Activated naive CD8-positive, alpha-beta T cell treated with anti-CD3 and anti-CD28 coated beads for 36 hours (primary cell): ENCODE data around the gene SLC9A9. TPM values are rescaled to one million over a fixed set of nuclear protein-coding genes. Genes with fewer than 3 reads are reported as not detected.

Source experiments
- DNase-seq: peaks from one replicate; pipeline ENCODE4 v3.0.0; 2021
- H3K27ac Mint-ChIP-seq: one replicate; pipeline ENCODE4 v1.8.0; 2022; ENCODE audit warnings: mild to moderate bottlenecking, moderate library complexity, mixed read lengths
- H3K27me3 Mint-ChIP-seq: one replicate; pipeline ENCODE4 v1.8.0; 2022; ENCODE audit warnings: mild to moderate bottlenecking, mixed read lengths
- H3K36me3 Mint-ChIP-seq: one replicate; pipeline ENCODE4 v1.8.0; 2021; ENCODE audit warnings: mild to moderate bottlenecking, mixed read lengths
- H3K4me1 Mint-ChIP-seq: one replicate; pipeline ENCODE4 v1.8.0; 2021; ENCODE audit warnings: mixed read lengths
- H3K4me3 Mint-ChIP-seq: one replicate; pipeline ENCODE4 v1.8.0; 2022; ENCODE audit warnings: mild to moderate bottlenecking, moderate library complexity, mixed read lengths
- H3K9me3 Mint-ChIP-seq: one replicate; pipeline ENCODE4 v1.8.0; 2022; ENCODE audit warnings: mixed read lengths
- total RNA-seq, 2 experiments: library from RNA; stranded (reverse); gene quantifications; one replicate each; pipeline ENCODE4 v1.2.3, GENCODE V29; 2021

The SLC9A9 gene
- total RNA-seq, 2 experiments from 2014 or later = 2.1 to 2.3 TPM

DNA sequence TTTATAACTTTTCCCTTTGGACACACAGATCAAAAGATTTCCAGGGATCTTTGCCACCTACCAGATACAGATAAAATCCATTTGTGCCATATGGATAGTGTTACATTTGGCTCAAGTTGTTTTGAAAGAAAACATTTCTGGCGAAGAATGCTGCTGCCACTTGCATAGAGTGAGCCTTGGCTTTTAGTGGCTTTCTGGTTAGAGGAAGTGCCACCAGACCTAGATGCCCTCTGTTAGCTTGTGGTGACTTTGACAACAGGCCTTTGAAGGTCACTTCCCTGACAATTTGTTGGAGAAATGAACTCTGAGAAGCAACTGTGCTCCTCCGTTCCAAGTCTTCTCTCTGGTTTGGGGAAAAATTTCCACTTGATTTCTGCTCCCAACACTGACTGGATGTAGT, 570.7 kb downstream of the SLC9A9 start:
- Mint-ChIP-seq H3K27me3 (no peaks in the 10 kb centered on the region), H3K36me3 (peaks cover 6% of the 10 kb centered on the region), H3K4me1 (peaks cover 37% of the 10 kb centered on the region), H3K4me3 (no peak overlapping the region), H3K9me3 (no peaks in the 10 kb centered on the region), H3K27ac (no peak overlapping the region)
- no peak for DNase-seq

DNA sequence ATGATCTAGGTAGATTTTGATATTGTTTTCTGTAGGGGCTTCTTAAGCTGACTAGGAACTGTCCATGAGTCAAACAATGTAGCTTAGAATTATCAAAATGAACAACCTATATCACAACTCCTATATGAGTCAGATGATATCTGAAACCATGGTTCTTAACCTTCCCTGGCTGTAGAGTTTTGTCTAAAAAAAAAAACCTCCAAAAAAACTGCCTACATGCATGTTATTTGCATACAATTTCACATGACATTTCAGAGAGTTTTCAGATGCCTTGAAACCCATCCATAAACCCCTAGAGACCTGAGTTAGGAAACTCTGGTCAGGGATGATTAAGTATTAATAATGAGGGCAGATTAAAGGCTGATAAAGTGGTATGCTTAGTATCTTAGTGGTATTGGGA, 571.7 kb downstream of the SLC9A9 start:
- Mint-ChIP-seq H3K36me3 (peaks cover 6% of the 10 kb centered on the region), H3K4me1 (peaks cover 32% of the 10 kb centered on the region), H3K4me3 (no peak overlapping the region), H3K27ac (peak overlapping the region; percentile 63), H3K27me3 (no peaks in the 10 kb centered on the region), H3K9me3 (no peaks in the 10 kb centered on the region)
- no peak for DNase-seq

GRCh38 chr3:143273975-143274690, 574.1 kb downstream of the SLC9A9 start:
- Mint-ChIP-seq H3K36me3 (peaks cover 3% of the 10 kb centered on the region), H3K4me1 (peaks cover 24% of the 10 kb centered on the region), H3K27me3 (no peaks in the 10 kb centered on the region), H3K4me3 (no peak overlapping the region), H3K27ac (no peak overlapping the region), H3K9me3 (no peaks in the 10 kb centered on the region)
- no peak for DNase-seq

- Mint-ChIP-seq H3K4me1 (peaks cover 15% of the 10 kb centered on the region), H3K27me3 (no peaks in the 10 kb centered on the region), H3K4me3 (no peak overlapping the region), H3K9me3 (no peaks in the 10 kb centered on the region), H3K36me3 (peaks cover 3% of the 10 kb centered on the region), H3K27ac (no peak overlapping the region)
- DNase-seq = no peak
Observed at GRCh38 chr3:143271136-143271535, 577.1 kb downstream of the SLC9A9 start.

DNA sequence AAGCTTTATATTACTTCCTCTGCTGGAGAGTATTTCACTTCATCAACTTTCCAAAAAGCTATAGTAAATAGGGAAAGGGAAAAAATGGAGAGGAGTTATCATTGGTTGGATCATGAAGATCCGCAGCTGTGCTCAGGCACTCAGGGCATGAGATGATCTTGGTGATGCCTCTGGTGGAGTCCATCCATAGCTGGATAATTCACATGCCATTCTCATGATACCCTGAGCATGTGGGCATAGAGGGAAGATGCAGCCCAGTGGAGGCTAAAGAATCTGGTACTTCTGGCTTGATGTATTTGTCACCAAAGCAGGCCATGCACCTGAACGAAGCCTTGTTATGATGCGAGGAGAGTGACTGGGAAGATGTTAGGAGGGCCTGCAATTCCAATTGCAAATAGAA, 578.5 kb downstream of the SLC9A9 start:
- Mint-ChIP-seq H3K36me3 (peaks cover 2% of the 10 kb centered on the region), H3K9me3 (no peaks in the 10 kb centered on the region), H3K4me1 (peaks cover 12% of the 10 kb centered on the region)

DNA sequence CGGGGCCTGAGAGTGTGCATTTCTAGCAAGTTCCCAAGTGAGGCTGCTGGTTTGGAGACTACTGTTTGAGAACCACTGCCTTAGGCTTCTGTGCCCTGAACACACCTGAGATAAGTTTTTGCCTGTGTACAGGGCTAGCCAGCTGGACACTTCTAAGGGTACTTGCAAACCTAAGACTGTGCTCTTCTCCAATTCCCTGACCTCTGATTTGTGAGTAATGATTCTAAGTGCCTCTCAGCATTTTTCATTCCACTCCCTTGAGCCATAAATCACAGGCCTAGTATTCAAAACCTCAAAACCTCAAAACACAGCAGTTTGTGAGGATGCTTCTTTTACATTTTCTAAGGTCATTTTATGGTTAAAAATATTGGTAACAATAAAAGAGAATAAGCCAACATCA, 580.3 kb downstream of the SLC9A9 start:
- Mint-ChIP-seq H3K4me3 (no peak overlapping the region), H3K9me3 (no peaks in the 10 kb centered on the region), H3K27ac (no peak overlapping the region), H3K4me1 (peaks cover 14% of the 10 kb centered on the region), H3K27me3 (no peaks in the 10 kb centered on the region), H3K36me3 (peaks cover 3% of the 10 kb centered on the region)
- no peak for DNase-seq

More for the DNA sequence above, 578.5 kb downstream of the SLC9A9 start:
- H3K4me3 Mint-ChIP-seq = no peak overlapping the region
- no peak for DNase-seq
- no peak overlapping the region for H3K27ac Mint-ChIP-seq
- no peaks in the 10 kb centered on the region for H3K27me3 Mint-ChIP-seq

DNA sequence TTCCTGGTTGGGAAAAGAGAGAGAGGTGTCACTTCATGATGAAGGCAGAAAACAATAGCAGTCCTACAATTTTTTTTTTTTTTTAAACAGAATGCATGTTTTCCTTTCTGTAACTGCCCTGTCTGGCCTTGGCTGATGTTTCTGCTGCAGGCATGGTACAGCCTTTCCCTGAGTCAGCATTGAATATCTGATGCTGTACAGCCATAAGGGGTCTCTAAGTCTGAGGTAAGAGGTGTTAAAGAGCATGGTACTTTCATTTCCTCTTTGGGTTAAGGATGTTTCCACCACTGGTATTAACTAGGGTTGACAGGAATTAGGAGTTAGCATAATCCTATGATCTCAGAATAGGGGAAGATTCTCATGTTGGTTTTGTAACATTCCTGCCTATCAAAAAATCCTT, 581.3 kb downstream of the SLC9A9 start:
- Mint-ChIP-seq H3K4me1 (peaks cover 14% of the 10 kb centered on the region), H3K27me3 (no peaks in the 10 kb centered on the region), H3K9me3 (no peaks in the 10 kb centered on the region), H3K36me3 (peaks cover 3% of the 10 kb centered on the region), H3K4me3 (no peak overlapping the region), H3K27ac (no peak overlapping the region)
- DNase-seq = no peak

GRCh38 chr3:143266511-143266910, 581.8 kb downstream of the SLC9A9 start:
- H3K4me1 Mint-ChIP-seq = peaks cover 13% of the 10 kb centered on the region
- H3K27me3 Mint-ChIP-seq = no peaks in the 10 kb centered on the region
- H3K36me3 Mint-ChIP-seq = peaks cover 3% of the 10 kb centered on the region
- no peak overlapping the region for H3K27ac Mint-ChIP-seq
- H3K9me3 Mint-ChIP-seq = no peaks in the 10 kb centered on the region
- no peak for DNase-seq
- no peak overlapping the region for H3K4me3 Mint-ChIP-seq

DNA sequence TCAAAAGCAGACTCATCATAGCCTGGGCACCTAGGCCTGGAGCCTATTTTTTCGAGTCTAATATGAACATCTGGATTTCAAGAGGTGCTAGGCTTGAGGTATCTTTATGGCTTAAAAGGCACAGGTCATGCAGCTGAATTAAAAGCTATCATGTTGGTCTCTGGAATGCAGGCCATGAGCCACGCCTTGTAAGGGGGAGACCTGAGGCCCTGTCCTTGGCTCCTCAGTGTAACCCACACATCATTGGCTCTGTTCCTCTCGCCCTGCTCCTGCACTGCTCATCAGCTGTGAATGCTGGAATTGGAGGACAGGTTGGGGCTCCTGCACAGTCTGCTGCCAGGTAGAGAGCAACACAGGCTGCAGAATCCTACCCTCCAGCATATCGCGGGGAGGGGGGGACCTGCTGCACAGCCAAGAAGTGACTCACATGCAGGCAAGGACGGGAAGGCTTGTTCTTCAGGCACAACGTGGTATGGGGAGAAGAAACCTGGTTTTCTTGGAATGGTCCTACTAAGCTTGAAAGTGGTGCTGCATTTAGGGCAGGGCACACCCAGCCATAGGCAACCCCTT, 582.7 kb downstream of the SLC9A9 start:
- Mint-ChIP-seq H3K27ac (no peak overlapping the region), H3K4me1 (peaks cover 13% of the 10 kb centered on the region)

DNA sequence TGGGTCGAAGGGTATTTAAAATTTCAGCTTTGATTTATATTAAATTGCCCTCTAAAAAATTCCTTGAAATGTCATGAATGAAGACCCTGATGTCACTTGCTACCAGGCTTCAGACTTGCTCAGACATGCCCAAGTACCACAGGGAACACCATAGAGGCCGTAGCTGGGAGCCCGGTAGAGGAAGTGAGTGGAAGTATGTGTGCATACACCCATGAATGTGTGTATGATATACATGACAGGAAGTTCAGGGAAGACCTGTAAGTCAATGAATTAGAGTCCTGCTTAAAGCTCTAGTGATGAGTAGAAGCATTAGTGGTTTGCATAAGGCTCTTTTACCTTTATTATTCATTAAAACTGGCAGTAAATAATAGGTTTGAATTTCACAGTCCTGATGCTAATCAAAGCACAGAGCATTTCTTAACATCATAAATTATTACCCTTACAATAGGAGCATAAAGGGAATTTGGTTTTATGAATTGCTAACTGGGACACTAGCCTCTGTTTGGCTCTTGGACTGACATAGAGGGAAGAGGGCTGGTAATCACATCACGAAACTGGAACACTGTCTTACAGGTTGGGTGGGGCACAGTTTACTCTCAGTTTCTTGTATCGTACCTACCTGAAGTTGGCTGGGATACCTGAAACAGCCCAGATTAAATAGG, 584.3 kb downstream of the SLC9A9 start:
- peaks cover 3% of the 10 kb centered on the region for H3K36me3 Mint-ChIP-seq
- H3K27ac Mint-ChIP-seq = no peak overlapping the region
- no peaks in the 10 kb centered on the region for H3K27me3 Mint-ChIP-seq
- H3K4me1 Mint-ChIP-seq = peaks cover 13% of the 10 kb centered on the region
- no peak for DNase-seq
- no peaks in the 10 kb centered on the region for H3K9me3 Mint-ChIP-seq
- H3K4me3 Mint-ChIP-seq = no peak overlapping the region

More for the DNA sequence above, 582.7 kb downstream of the SLC9A9 start:
- no peaks in the 10 kb centered on the region for H3K27me3 Mint-ChIP-seq
- no peak for DNase-seq
- H3K9me3 Mint-ChIP-seq = no peaks in the 10 kb centered on the region
- no peak overlapping the region for H3K4me3 Mint-ChIP-seq
- peaks cover 3% of the 10 kb centered on the region for H3K36me3 Mint-ChIP-seq

GRCh38 chr3:143261848-143262247, 586.4 kb downstream of the SLC9A9 start:
- no peak for DNase-seq
- H3K27me3 Mint-ChIP-seq = no peaks in the 10 kb centered on the region
- peaks cover 3% of the 10 kb centered on the region for H3K36me3 Mint-ChIP-seq
- H3K27ac Mint-ChIP-seq = no peak overlapping the region
- peaks cover 6% of the 10 kb centered on the region for H3K4me1 Mint-ChIP-seq
- no peaks in the 10 kb centered on the region for H3K9me3 Mint-ChIP-seq
- H3K4me3 Mint-ChIP-seq = no peak overlapping the region

- Mint-ChIP-seq H3K27me3 (no peaks in the 10 kb centered on the region), H3K36me3 (no peaks in the 10 kb centered on the region), H3K4me3 (no peak overlapping the region), H3K9me3 (no peaks in the 10 kb centered on the region), H3K27ac (no peak overlapping the region), H3K4me1 (no peaks in the 10 kb centered on the region)
- no peak for DNase-seq
Observed at GRCh38 chr3:143258692-143259091, 589.6 kb downstream of the SLC9A9 start.

- no peak for DNase-seq
- Mint-ChIP-seq H3K4me3 (no peak overlapping the region), H3K9me3 (no peaks in the 10 kb centered on the region), H3K27ac (no peak overlapping the region), H3K27me3 (no peaks in the 10 kb centered on the region), H3K36me3 (no peaks in the 10 kb centered on the region), H3K4me1 (no peaks in the 10 kb centered on the region)
Observed at GRCh38 chr3:143256416-143256815, 591.9 kb downstream of the SLC9A9 start.

DNA sequence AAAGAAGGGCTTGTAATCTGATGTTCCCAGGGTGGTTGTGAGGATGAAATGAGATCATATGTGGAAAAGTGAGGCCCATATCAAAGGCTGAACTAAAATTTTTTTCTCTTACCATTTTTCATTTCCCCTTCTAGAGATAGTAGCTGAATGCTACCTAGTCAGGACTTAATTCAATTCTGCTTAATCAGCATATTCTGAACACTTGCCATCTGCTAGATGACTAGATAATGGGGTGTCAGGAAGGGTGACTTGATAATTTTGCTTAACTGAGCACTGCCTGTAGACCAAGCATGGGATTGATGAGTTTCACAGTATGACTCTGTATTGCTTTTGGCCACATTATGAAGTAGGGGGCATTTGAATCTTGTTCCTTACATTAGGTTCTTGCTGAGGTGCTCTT, 592.5 kb downstream of the SLC9A9 start:
- H3K4me1 Mint-ChIP-seq = no peaks in the 10 kb centered on the region

DNA sequence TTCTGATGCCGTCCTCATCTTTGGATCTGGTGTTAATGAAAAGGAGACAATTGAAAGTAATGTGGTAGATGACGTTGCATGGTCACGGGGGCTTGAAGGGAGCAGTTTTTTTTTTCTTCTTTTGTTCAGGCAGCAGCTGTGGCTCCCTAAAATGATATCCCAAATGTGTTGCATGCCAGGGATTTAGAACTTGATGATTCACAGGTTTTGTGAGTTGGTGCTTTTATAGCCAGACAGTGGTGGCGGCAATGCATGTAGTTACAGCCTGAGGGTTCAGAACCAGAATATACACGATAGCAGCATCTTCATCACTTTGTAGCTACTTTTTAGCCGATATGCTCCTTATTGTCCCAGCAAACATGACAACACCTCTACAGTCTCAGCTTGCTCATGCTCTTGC, 595.3 kb downstream of the SLC9A9 start:
- no peak overlapping the region for H3K27ac Mint-ChIP-seq

More for the DNA sequence above, 592.5 kb downstream of the SLC9A9 start:
- Mint-ChIP-seq H3K9me3 (no peaks in the 10 kb centered on the region), H3K4me3 (no peak overlapping the region), H3K36me3 (no peaks in the 10 kb centered on the region), H3K27me3 (no peaks in the 10 kb centered on the region), H3K27ac (no peak overlapping the region)
- DNase-seq = no peak

DNA sequence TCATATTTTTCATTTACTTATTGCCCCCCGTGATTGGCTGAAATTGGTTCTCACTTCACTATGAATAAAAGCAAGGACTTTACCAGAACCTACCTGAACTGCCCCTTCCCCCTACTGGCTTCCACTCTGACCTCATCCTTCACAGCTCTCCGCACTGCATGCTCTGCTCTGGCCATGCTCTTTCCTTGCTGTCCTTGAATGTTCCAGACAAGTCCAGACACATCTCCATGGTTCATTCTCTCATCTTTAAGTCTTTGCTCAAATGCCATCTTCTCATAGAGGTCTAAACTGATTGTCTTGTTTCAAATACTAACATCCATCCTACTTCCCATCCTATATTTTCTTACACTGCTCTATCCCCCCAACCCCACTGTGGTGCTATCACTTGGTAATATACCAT, 599.3 kb downstream of the SLC9A9 start:
- Mint-ChIP-seq H3K9me3 (no peaks in the 10 kb centered on the region), H3K27me3 (no peaks in the 10 kb centered on the region), H3K4me3 (no peak overlapping the region), H3K4me1 (no peaks in the 10 kb centered on the region), H3K27ac (no peak overlapping the region), H3K36me3 (no peaks in the 10 kb centered on the region)
- DNase-seq = no peak

More for the DNA sequence above, 595.3 kb downstream of the SLC9A9 start:
- Mint-ChIP-seq H3K4me3 (no peak overlapping the region), H3K4me1 (no peaks in the 10 kb centered on the region), H3K27me3 (no peaks in the 10 kb centered on the region), H3K9me3 (no peaks in the 10 kb centered on the region), H3K36me3 (no peaks in the 10 kb centered on the region)
- no peak for DNase-seq
